Bronchial epithelial cell (primary cell): Measurements from ENCODE around the gene IL4I1. TPM values are rescaled to one million over a fixed set of nuclear protein-coding genes. Genes with fewer than 3 reads are reported as not detected.

Source experiments
- DNase-seq: peaks from one replicate; pipeline ENCODE4 v3.0.0-alpha.2; 2010; ENCODE audit warnings: low read depth
- FAIRE-seq: peaks from 2 replicates; lab custom pipeline; 2011; peaks lifted over from hg19 to GRCh38; lab: Jason Lieb, UNC
- H3K27me3 ChIP-seq: 2 replicates; pipeline ENCODE4 v1.5.1; 2011; ENCODE audit warnings: low read length; ENCODE audit not compliant: control insufficient read depth, insufficient read depth
- H3K36me3 ChIP-seq: 2 replicates; pipeline ENCODE4 v1.5.1; 2011; ENCODE audit warnings: low read length; ENCODE audit not compliant: control insufficient read depth, insufficient read depth
- H3K4me3 ChIP-seq: 2 replicates; pipeline ENCODE4 v1.5.1; 2011; ENCODE audit warnings: mild to moderate bottlenecking, low read depth, low read length, control low read depth
- total RNA-seq: library from RNA; depleted of rRNA; stranded (reverse); fragments of >200 nt; gene quantifications from 2 replicates; pipeline ENCODE4 v1.2.1, GENCODE V29; 2014
- TF ChIP-seq, protein P1 (sequence below): IDR thresholded peaks from 2 replicates; pipeline ENCODE4 v1.5.1; 2011; ENCODE audit warnings: mild to moderate bottlenecking, moderate library complexity, low read length, control low read depth, inconsistent platforms; ENCODE audit not compliant: insufficient read depth, severe bottlenecking

The IL4I1 gene
- total RNA-seq, 1 donor from 2014 or later, result 0.26 TPM

DNA sequence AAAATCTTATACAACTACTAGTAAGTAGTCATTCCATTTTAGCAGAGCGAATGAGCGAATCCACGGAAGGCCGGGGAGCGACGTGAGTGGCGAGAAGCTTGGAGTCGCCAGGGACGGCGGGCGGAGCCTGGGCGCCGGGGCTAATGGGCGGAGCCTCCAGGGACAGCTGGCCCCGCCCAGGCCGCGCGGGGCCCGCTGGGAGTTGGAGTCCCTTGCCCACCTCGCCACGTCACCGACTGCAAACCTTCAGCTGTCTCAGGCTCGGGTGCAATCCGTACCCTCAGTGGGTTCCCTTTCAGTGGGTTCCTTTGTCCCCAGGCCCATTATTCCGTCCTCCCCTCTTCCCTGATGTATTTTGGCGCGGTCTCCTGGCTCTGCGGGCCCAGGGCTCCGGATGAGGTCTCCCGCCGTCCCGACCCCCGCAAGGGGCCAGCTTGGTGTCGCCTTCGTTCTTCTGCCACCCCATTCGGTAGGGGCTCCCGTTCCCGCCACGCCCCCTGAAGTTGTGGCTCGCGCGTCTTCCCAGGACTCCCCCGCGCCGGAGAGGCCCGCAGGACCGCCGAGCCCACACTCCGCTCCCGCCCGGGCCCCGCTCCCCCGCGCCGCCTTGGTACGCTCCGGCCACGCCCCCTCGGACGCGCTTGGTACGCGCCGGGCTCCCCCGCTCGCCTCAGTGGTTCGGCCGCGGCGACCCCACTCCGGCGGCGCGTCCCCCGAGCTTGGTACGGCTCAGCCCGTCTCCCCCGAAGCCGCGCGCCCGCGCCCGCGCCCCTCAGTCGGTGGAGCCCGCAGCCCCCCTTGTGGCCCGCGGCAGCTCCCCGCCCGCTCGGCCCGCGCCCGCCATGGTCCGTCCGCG, 46.0 kb downstream of the IL4I1 start, which contains the start of gene PTOV1:
Gene PTOV1 (plus strand): TSS at position 673 of the 856 bp plus-strand sequence.
- FAIRE-seq (no peak), DNase-seq (peak; percentile 73)
- H3K36me3 ChIP-seq, result peaks cover 8% of the 10 kb centered on the region
- peak within 1 kb of the TSS; percentile 89 for H3K4me3 ChIP-seq
- TF ChIP-seq, protein P1, sequence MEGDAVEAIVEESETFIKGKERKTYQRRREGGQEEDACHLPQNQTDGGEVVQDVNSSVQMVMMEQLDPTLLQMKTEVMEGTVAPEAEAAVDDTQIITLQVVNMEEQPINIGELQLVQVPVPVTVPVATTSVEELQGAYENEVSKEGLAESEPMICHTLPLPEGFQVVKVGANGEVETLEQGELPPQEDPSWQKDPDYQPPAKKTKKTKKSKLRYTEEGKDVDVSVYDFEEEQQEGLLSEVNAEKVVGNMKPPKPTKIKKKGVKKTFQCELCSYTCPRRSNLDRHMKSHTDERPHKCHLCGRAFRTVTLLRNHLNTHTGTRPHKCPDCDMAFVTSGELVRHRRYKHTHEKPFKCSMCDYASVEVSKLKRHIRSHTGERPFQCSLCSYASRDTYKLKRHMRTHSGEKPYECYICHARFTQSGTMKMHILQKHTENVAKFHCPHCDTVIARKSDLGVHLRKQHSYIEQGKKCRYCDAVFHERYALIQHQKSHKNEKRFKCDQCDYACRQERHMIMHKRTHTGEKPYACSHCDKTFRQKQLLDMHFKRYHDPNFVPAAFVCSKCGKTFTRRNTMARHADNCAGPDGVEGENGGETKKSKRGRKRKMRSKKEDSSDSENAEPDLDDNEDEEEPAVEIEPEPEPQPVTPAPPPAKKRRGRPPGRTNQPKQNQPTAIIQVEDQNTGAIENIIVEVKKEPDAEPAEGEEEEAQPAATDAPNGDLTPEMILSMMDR, result no peak
- no peaks in the 10 kb centered on the region for H3K27me3 ChIP-seq

DNA sequence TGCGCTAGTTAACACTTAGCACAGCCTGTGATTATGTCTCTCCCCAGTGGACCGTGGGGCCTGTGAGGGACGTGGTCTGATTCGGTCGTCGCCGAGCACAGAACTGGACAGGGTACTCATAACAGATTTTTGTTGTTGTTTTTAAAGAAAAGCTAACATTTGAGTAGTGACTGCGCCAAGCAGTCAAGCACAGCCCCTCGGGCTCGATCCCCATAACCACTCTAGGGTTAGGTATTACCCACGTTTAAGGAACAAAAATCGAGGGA, 46.5 kb downstream of the IL4I1 start:
- Histone ChIP-seq H3K36me3 (peaks cover 8% of the 10 kb centered on the region), H3K4me3 (peak overlapping the region; percentile 89), H3K27me3 (no peaks in the 10 kb centered on the region)
- DNase-seq, result no peak
- FAIRE-seq, result no peak
- TF ChIP-seq, protein P1, result no peak

GRCh38 chr19:49849433-49850220, 47.1 kb downstream of the IL4I1 start:
- Histone ChIP-seq H3K4me3 (no peak overlapping the region), H3K27me3 (no peaks in the 10 kb centered on the region), H3K36me3 (peaks cover 3% of the 10 kb centered on the region)
- DNase-seq (no peak), FAIRE-seq (no peak)
- TF ChIP-seq, protein P1, result no peak

- Histone ChIP-seq H3K27me3 (no peaks in the 10 kb centered on the region), H3K36me3 (no peaks in the 10 kb centered on the region), H3K4me3 (no peak overlapping the region)
- DNase-seq, result no peak
- TF ChIP-seq, protein P1, result no peak
- FAIRE-seq, result no peak
Measured at GRCh38 chr19:49848938-49849337, 47.7 kb downstream of the IL4I1 start.

DNA sequence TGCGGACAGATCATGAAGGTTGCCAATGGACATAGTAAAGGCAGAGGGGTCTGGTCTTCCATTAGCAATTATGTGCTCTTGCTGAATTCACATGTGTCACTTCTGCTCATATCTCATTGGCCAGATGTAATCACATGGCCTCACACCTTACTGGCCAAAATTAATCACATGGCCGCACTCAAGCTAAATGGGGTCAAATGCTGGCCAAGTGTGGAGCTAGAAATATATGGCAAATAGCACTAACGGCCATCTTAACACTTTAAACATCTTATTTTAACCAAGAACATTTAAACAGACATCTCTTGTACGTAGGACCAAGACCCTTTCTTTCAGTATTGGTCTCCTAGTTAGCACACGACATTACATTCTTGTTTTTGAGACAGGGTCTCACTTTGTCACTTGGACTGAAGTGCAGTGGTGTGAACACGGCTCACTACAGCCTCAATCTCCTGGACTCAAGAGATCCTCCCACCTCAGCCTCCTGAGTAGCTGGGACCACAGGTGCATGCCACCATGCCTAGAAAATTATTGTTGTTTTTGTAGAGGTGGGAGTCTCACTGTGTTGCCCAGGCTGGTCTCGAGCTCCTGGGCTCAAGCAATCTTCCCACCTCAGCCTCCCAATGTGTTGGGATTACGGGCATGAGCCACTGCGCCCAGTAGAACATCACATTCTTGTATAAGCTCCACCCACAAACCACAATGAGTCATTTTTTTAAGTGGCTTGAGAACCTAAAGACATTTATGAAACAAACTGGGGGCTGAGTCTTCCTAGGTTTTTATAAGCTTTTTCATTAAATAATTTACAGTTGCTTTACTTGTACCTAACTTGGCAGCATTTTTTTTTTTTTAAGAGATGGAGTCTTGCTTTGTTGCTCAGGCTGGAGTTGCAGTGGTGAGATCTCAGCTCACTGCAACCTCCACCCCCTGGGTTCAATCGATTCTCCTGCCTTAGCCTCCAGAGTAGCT, 48.7 kb downstream of the IL4I1 start:
- Histone ChIP-seq H3K4me3 (no peak overlapping the region), H3K27me3 (no peaks in the 10 kb centered on the region), H3K36me3 (no peaks in the 10 kb centered on the region)
- TF ChIP-seq, protein P1, result no peak
- FAIRE-seq, result no peak
- peak; percentile 87 for DNase-seq
